ENCODE data around the gene SYNJ1. TPM values are rescaled to one million over a fixed set of nuclear protein-coding genes. Genes with fewer than 3 reads are reported as not detected.
"Not testable (repeated sequence)": the region's sequence is repeated elsewhere in the genome, so short reads cannot be mapped to it uniquely, and the experiment has no call there.

Gene SYNJ1
- total RNA-seq, 1 experiment from 2014 or later = 6.0 TPM

DNA sequence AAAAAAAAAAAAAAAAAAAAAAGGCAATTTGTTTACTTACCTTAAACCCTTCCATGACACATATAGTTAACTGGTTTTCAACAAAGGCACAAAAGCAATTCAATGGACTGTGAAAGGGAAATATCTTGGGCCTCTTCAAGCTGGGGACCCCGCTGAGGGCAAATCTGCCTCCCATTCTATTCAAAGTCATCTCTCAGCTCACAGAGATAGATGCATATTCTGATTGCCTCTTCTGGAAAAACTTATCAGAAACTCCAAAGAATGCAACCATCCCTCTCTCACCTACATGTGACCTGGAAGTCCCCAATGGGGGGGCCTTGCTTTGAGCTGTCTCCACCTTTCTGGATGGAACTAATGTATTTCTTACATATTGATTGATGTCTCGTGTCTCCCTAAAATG is 12.1 kb upstream of the SYNJ1 start:
- DNase-seq (ENCODE audit: low spot score) = no peak

DNA sequence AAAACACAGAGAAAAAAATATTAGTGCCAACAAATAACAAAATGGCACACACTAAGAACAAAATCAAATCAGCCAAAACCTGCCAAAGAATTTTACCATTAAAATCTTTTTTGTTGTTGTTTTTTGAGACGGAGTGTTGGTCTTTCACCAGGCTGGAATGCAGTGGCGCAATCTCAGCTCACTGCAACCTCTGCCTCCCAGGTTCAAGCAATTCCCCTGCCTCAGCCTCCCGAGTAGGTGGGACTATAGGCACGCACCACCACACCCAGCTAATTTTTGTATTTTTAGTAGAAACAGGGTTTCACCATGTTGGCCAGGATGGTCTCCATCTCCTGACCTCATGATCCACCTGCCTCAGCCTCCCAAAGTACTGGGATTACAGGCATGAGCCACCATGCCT is 8.3 kb upstream of the SYNJ1 start:
- not testable (repeated sequence) for DNase-seq (ENCODE audit: low spot score)

DNA sequence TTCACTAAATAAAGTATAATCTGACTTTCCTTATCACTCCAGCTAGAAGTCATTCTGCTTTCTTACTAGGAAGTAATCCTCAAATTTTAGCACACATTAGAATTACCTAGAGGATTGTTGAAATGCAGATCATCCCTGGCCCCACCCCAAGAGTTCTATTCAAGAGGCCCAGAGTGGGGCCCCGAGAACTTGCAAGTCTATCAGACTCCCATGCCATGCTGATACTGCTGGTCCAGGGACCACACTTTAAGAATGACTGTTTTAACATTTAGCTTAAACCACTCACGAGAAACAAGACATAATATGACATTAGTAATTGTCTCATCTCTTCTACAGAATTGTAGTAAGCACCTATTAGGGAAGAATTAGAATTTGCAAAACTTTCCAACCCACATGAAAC is 7.7 kb upstream of the SYNJ1 start:
- DNase-seq (ENCODE audit: low spot score) = no peak

DNA sequence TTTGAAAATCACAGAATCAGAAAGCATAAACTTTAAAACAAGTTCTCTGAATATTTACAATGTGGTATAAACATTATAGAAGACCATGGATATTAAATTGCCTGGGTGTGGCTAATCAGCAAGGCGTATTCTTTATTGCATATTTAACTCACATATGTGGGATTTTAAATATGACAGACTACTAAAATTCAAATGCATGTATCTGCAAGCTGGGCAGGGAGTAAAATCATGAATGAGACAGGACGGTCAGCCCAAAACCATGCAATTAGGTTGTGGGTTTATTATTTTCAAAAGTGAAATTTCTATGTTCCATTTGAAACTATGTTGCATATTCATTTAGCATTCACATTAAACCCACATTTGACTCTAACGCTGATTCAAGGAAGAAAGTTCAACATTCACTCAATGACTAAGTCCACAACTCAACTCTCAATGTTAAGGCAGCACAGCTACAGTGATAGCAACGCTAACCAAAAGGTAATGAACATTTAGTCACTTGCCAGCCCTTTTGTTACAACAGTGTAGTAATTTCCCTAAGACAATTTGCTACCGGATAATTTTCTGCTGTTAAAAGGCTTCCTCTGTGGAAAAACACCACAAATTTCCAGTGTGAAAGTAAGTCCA is 6.3 kb upstream of the SYNJ1 start:
- no peak for DNase-seq (ENCODE audit: low spot score)

DNA sequence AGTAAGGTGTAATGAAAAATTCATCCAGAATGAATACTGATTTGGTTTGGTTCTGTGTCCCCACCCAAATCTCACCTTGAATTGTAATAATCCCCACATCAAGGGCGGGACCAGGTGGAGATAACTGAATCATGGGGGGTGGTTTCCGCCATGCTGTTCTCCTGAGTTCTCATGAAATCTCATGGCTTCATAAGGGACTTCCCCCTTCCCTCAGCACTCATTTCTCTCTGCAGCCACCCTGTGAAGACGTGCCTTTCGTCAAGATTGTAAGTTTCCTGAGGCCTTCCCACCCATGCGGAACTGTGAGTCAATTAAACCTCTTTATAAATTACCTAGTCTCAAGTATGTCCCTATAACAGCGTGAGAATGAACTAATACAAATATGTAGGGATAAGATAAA is 5.5 kb upstream of the SYNJ1 start:
- DNase-seq (ENCODE audit: low spot score) = no peak

DNA sequence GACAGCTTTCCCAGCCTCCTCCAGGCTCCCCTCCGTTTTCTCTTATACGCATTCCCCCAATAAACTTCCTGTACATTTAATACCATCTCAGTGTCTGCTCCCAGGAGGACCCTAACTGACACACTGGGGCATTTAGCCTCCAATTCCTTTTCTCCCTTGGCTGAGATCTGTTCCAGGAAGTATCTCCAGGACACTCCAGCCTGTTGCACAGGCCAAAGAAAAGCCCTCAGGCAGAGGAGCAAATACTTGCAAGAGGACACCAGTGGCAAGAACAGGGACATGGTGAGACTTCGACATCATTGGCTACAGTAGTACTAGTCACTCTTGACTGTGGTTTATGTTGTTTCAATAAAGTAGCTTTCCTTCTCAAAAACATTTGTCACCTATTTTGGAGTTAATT is 4.7 kb upstream of the SYNJ1 start:
- DNase-seq (ENCODE audit: low spot score) = no peak

DNA sequence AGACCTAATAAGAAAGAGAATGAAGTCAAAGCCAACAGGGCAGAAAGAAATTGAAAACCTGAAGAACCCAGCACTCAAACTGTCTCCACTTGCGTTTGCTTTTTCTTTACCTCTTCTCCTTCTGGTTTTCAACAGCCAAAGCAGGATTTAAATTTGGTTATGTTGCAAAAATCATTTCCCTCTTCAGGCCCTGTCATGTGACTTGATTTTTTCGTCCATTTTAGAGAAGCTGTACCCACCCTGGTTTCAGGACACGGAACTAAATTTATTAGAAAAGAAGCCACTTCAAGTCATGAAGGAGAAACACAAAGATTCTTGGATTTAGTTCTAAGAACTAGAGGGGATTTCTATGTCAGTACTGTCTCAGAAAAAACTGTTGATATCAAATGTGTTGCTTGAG is 1.0 kb upstream of the SYNJ1 start:
- no peak for DNase-seq (ENCODE audit: low spot score)

DNA sequence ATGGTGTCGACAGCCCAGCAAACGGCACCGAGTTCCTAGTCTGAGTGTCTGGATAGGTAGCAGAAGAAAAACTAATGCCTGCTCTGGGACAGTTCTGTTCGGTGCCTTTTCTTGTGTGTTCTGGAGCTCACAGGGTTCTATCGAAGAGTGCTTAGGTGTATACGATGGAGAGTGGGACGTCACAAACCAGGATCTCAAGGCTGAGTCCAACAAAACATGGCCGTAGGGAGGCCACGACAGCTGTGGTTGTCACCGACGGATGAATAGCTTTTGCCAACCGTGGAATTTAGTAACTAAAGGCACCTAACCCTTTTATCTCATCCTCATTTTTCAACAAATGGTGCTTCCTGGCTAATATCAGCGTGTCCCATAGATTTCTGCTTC is 635 bp upstream of the SYNJ1 start:
- DNase-seq (ENCODE audit: low spot score) = no peak

DNA sequence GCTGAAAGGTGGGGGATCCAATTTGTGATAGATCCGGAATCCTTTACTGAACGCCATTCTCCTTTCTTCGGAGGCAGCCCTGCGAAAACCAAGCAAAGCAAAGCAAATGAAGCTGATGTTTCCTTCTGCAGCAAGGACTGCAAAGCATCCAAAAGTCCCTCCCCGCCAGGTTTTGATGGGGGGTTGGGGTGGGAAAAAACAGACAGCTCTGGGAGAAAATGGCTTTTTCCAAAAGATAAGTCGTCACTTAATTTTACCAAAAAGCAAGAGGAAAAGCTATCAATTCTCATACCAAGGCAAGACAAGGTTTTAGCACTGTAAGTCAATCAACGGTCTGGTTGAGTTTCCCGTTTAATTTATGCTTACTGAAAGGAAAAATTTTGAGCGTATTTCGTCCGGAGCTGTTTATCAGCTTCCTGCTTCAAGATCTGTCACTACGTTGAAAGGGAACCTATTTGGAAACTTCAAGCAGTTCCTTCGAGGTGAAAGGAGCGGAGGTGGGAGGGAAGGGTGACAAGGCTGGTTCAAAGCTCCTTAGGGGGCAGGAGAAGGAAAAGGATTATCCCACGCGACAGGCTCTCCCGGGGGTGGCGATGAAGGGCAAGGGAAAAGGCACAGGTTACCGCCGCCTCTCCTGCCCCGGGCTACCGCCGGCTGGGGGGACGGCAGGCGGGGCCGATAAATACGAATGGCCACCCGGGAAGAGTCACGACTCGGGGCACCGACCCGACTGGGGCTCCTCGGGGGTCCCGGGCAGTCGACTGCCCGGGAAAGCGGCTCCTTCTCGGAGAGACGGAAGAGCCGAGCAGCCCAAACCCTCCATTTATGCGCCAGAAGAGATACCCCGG is 750 bp downstream of the SYNJ1 start:
- DNase-seq (ENCODE audit: low spot score) = peak; percentile 26

DNA sequence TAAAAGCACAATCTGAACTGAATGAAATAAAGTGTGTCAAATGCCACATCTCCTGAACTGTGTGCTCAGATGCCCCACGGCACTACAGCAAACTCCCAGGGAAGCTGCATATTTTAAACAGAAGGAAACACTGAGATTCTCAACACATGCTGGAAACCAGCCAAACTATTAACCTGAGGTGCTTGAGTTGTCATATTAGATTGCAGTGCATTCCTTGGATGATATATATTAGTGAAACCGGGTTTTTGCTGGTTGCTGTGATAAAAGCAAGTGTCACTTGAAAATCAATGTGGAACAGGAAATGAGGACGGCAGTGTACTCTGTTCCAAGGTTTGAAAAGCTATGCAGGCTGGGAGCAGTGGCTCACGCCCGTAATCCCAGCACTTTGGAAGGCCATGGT is 8.7 kb downstream of the SYNJ1 start:
- no peak for DNase-seq (ENCODE audit: low spot score)

DNA sequence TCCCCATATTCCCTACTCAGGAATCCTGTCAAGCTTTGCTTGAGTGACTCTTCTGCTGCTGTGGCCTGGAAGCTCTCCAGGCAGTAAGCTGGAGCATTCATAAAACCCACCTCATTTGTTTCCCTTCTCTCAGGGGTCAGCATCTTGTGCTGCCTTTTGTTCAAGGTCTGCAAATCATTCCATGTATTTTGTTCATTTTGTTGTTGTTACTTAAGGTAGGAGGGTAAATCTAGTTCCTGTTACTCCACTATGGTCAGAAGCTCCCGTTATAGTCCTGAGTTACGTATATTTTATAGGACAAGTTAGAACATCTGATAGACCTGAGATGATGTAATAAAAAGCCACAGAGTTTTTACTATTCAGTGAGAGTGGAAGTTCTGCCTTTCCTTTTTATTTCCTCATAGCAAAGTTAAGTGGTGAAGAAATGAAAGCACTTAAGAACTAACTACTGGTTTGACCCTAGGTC is 9.9 kb downstream of the SYNJ1 start:
- DNase-seq (ENCODE audit: low spot score) = no peak

DNA sequence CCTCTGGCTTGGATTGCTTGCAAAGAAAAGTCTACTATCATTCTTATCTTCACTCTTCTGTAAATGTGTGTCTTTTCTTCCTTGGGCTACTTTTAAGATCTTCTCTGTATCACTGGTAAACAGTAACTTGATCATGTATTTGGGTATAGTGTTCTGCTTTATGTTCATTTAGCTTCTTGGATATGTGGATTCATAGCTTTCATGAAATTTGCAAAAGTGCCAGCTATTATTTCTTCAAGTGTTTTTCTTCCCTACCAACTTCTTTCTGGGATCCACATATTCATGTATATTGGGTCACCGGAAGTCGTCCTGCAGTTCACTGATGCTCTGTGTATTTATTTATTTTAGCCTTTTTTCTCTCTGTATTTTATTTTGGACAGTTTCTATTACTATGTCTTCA is 11.3 kb downstream of the SYNJ1 start:
- DNase-seq (ENCODE audit: low spot score) = no peak

DNA sequence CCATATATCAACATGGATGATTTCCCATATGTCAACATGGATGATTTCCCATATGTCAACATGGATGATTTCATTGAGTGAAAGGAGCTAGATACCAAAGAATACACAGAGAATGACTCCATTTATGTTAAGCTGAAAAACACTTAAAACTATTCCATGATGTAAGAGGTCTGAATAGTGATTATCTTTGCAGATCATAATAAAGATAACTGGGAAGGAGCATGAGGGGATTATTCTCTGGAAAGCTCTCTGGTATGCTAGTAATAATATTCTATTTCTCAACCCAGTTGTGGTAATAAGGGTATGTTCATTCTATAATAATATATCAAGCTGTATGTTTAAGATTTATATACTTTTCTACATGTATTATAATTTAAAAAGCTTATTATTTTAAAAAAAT is 14.1 kb downstream of the SYNJ1 start:
- no peak for DNase-seq (ENCODE audit: low spot score)

DNA sequence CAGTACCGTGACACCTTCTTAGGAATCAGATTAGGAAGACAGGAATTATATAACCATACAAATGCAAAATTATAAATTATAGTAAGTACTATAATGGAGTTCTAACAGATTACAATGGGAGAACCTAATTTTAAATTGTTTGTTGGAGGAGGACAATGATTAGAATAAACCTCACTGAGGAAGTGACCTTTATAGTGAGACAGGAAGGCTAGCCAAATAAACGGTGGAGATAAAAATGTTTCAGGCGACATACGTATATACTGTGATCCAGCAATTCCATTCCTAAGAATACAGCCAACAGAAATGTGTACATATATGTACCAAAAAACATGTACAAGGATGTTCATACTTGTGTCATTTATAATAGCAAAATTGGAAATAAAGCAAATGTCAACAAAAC is 15.2 kb downstream of the SYNJ1 start:
- DNase-seq (ENCODE audit: low spot score) = no peak

DNA sequence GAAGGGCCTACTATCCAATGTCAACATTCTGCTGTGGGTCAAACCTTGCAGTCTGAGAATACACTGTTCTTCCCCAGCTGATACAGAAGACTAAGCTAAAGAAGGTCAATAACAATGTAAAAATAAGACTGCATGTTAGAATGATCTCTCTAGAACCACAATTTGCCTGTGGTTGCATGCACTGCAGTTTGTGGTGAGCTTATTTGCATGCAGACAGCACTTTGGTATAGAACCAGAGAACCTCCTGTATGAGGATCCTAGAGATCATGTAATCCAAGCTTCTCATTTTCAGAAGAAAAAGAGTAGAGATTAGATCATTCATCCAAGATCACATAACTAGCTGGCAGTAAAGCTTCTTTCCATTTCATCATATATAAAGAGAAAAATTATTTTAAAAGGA is 15.8 kb downstream of the SYNJ1 start:
- no peak for DNase-seq (ENCODE audit: low spot score)

DNA sequence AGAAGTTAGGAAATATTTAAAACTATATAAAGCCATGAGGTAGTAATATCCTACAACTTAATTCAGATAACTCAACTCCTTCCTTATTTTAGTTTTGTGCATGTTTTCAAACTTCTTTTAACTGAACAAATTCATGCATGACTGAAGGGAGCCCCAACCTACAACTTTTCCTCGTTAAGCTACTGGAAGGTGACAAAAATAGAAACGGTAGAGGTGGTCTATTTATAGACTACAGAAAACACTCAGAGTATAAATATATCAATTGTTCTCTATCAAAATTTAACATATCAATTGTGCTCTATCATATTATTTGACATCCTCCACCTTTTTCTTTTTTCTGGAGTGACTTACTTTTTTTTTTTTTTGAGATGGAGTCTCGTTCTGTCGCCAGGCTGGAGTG is 16.8 kb downstream of the SYNJ1 start:
- DNase-seq (ENCODE audit: low spot score) = no peak

DNA sequence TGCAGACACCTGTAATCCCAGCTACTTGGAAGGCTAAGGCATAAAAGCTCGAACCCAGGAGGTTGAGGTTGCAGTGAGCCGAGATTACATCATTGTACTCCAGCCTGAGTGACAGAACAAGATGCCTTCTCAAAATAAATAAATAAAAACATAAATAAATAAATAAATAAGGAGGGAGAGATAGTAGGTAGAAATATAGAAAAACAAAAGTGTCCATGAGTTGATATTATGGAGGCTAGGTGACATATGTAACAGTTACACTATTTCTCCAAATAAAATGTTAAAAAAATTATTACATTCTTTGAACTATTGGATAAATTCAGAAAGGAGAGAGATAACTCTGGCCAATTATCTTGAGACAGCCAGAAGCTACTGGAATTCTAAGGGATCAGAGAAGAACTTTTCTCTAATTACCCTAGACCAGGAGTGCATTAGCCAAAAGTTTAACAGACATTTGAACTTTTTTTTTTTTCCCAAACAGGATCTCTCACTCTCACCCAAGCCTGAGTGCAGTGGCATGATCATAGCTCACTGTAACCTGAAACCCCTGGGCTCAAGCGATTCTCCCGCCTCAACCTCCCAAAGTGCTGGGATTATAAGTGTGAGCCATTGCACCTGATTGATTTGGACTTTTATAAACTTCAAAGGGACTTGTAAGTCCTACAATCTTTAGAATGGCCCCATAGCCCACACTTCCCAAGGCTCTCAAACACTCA is 17.6 kb downstream of the SYNJ1 start:
- no peak for DNase-seq (ENCODE audit: low spot score)

DNA sequence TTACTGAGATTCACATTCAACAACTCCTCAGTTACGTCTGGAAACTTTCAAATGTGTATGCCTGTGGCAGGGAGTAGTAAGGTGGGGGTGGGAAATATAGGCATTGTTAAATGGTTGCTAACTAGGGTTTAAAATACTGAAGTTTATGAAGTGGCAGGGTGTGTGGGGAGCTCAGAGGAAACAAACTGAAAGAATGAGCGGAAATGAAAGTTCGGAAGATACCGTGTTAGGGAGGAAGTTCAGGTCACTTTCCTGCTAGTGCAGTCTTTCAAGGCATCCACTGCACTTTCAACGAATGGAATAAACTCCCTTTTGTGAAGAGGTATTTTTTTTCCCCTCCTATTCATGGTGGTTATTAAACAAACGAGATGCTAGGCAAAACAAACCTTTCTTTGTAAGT is 19.7 kb downstream of the SYNJ1 start:
- no peak for DNase-seq (ENCODE audit: low spot score)

DNA sequence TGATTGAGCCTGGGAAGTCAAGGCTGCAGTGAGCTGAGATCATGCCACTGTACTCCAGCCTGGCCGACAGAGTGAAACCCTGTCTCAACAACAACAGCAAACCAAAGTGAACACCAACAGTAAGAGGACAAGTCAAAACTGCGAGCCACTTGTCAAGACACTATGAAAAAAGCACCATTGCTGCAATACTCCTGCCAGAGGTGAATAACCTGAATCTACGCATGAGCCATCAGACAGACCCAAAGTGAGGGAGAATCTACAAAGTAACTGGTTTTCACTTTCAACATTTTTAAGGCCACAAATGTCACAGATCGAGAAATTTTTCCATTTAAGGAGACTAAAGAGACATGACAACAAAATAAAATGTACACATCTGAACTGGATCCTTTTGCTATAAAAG is 21.9 kb downstream of the SYNJ1 start:
- no peak for DNase-seq (ENCODE audit: low spot score)

DNA sequence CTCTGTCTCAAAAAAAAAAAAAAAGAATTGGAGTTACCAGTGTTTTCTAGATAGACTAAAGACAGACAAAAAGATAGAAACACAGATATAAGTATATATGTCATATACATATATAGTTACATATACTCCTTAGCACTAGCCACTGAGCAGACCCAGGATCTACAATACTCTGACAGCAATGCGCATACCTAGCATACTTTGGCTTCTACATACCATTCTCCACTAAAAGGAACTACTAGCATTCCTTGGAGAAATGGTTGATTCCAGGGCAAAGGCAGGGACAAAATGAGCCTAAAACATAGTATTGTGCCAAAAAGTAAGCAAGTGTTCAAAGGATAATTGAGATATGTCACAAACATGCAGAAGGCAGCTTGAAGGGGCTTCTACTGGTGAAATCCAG is 22.7 kb downstream of the SYNJ1 start:
- DNase-seq (ENCODE audit: low spot score) = no peak

DNA sequence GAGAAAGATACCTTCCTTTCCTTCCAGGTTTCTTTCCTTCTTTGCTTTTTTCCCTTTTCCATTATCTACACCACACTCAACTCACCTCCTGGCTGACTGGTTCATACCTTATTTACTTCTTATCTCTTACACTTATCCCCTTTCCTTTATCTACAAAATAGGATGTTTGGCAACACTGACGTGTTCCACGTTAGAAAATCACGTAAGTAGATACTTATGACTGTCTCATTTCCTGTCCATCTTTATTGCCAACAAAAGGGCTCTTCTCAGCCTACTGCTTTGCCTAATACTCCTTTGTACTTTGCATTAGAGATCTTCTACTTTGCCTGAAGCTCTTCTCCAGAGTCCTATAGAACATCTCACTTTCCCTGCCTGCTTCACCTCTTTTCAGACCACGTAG is 25.1 kb downstream of the SYNJ1 start:
- DNase-seq (ENCODE audit: low spot score) = peak; percentile 72

DNA sequence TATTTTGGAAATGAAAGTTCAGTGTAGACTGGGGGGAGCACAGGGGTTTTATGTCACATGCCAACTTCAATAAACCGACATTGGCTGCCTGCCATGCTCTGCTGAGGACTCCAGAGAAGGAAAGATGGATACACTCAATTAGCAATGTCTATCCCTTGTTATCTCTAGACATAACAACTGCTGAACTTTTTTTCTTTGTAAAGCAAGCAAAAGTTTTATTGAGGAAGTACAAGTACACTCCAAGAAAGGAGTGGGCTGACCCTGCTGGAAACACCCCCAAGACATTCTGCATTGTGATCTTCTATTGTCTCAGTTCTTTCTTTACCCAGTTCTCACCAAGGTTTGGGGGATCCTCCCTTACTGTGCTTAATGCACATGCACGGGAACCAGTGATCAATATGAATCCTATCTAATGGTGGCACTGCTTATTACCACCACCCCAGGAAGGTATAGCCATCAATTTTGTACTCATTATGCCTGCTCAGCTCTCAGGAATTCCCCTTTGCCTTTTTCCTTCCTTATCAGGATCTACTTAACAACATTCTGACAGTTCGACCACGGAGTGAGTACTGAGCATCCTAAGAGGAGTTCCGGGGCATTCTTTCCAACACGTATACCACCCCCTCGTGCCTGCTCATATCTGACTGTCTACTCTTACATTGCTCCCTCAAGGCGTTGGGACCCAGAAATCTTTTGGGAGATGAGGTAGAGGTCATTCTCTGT is 28.7 kb downstream of the SYNJ1 start:
- peak; percentile 19 for DNase-seq (ENCODE audit: low spot score)

Measured in A172 (cell line).